CMK (cell line): ENCODE measurements around the gene ARPC5L.
"Not testable (repeated sequence)": the region's sequence is repeated elsewhere in the genome, so short reads cannot be mapped to it uniquely, and the experiment has no call there.

Experiments used
- DNase-seq: peaks from one replicate; pipeline ENCODE4 v3.0.0-alpha.2; 2010; ENCODE audit warnings: low read depth

Gene ARPC5L

GRCh38 chr9:124894035-124894740 is 32.3 kb downstream of the ARPC5L start:
- no peak for DNase-seq

DNA sequence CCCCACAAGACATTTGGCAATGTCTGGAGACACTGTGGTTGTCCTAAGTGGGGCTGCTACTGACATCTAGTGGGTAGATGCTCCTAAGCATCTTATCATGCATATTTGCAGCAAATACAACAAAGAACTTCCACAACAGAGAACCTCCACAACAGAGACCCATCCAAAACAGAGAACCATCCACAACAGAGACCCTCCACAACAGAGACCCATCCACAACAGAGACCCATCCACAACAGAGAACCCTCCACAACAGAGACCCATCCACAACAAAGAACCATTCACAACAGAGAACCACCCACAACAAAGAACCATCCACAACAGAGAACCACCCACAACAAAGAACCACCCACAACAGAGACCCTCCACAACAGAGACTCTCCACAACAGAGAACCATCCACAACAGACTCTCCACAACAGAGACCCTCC is 32.8 kb downstream of the ARPC5L start:
- DNase-seq: no peak

- no peak for DNase-seq
Measured at GRCh38 chr9:124897570-124898460, 35.9 kb downstream of the ARPC5L start.

DNA sequence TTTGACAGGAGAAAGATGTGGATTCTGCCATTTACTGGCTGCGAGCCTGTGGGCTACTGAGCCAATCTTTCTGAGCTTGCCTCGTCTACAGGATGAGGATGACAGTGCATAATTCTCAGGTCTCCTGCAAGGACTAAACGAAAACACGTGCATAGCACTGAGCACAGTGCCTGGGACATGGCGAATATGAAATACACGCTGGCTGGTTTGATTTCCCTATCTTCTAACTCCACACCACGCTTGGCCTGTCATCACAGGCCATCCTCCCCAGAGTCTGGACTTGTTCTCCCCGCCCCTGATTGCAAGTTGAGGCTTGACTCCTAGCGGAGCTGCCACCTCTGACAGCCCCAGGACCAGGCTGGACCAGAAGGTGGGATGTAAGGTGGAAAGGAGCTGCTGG is 37.9 kb downstream of the ARPC5L start:
- no peak for DNase-seq

GRCh38 chr9:124906966-124907365 is 45.0 kb downstream of the ARPC5L start:
- no peak for DNase-seq

DNA sequence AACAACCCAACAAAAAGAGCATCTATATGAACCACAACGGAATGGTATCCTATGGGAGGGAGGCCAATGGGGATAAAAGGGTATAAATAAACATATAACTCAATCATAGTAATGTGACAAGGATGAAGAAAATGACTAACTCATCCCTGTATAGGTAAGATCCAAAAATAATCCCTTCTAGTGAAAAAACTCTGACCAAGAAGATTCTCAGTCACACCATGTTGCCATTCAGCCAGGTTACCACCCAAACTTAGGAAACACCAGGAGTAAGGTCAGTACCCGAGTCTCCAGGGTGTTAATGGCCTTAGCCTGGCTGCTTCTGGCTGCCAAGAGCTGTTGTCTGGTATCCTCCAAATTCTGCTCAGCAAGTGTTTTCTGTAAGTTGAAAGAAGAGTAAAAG is 46.2 kb downstream of the ARPC5L start:
- no peak for DNase-seq

DNA sequence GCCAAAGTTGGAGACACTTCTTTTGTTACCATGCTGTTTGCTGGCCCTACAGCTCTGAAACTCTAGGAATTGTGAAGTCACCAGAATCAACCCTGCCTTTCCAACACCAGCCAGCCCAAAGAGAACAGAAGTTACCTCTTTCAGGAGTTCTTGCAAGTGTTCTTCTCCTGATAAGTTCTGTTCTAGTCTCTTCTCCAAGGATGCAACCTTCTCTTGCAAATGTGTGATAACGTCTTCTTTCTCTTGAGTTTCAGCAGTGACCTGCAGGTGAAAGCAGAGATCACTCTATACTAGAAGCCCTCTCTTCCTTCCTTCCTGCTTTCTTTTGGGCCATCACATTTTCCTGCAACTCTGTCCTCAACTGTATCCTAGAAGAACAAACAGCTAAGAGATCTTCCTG is 49.8 kb downstream of the ARPC5L start:
- no peak for DNase-seq

- DNase-seq: no peak
Measured at GRCh38 chr9:124913378-124913777, 51.4 kb downstream of the ARPC5L start.

DNA sequence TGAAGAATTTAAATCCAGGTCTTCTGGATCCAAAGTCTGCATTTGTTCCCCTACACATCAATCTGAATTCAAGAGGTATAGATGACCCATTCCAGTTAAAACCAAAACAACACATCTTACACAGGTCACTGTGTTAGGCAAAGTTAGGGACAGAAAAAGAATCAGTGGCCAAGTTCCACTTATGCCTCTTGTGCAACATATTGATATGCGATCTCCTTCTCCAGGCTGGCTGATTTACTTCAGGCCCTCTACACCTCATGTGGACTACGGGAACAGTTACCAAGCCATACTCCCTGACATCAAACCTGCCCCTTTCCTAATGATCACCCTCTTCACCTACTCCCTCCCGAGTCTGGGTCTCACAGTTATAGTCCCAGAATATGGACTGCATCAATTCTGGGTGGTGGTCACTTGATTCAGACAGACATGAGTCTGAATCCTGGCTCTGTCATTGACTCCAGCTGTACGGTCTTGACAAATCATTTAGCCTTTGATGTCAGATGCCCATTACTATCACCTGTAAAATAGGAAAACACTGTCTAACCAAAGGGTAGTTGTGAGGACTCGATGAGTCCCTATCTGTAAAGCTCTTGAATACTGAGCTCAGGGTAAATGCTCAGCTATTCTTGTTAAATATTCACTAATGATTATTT is 52.9 kb downstream of the ARPC5L start:
- DNase-seq: no peak

DNA sequence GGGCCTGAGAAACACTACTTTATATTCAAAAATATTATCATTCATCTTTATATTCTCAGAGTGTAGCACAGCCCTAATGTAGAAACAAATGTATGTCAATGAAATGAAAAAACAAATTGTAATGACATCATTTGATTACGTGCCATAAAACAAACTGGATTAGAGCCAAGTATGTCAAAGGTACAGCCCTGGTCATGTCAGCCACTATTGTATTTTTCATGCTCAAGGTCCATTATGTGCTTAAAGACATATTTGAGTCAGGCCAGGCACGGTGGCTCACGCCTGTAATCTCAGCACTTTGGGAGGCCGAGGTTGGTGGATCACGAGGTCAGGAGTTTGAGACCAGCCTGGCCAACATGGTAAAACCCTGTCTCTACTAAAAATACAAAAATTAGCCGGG is 58.5 kb downstream of the ARPC5L start:
- not testable (repeated sequence) for DNase-seq
